Thyroid gland (tissue), 4 donors: ENCODE data around the gene NKX1-1.

ENCODE experiments used
- POLR2A ChIP-seq, 2 donors: fragments of 450-650 bp; IDR thresholded peaks; one replicate each; pipeline ENCODE4 v1.6.1; 2017; ENCODE audit warnings: antibody characterized with exemption in 2 of 2, mild to moderate bottlenecking in 2 of 2, moderate library complexity in 1 of 2
- TF ChIP-seq, protein P1 (sequence below), 6 experiments: fragments of 200-600 bp in 3 of 6; fragments of 450-650 bp in 3 of 6; sonication (generic) in 3 of 6; IDR thresholded peaks; one replicate each; pipeline ENCODE4 v1.5.1; 2016 to 2019; ENCODE audit warnings: antibody characterized with exemption in 6 of 6, mild to moderate bottlenecking in 2 of 6, inconsistent platforms in 1 of 6, moderate library complexity in 1 of 6

DNA sequence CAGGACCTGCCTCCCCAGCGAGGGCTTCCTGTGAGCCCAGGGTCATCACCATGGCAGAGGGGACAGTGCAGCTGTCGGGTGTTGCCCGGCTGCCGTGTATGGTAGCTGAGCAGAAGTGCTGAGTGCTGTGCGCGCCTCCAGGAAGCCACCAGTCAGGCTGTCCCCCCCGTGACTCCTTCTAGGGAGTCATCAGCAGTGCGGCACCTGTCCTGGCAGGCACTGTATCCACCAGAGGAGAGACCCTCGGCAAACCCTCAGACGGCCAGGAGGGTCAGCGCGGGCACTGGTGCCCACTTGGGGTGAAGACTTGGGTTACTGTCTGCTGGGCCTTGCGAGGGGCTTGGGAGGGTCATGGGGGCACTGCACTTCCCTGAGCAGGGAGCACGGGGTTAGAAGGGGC is 50.9 kb downstream of the NKX1-1 start:
- TF ChIP-seq, protein P1, sequence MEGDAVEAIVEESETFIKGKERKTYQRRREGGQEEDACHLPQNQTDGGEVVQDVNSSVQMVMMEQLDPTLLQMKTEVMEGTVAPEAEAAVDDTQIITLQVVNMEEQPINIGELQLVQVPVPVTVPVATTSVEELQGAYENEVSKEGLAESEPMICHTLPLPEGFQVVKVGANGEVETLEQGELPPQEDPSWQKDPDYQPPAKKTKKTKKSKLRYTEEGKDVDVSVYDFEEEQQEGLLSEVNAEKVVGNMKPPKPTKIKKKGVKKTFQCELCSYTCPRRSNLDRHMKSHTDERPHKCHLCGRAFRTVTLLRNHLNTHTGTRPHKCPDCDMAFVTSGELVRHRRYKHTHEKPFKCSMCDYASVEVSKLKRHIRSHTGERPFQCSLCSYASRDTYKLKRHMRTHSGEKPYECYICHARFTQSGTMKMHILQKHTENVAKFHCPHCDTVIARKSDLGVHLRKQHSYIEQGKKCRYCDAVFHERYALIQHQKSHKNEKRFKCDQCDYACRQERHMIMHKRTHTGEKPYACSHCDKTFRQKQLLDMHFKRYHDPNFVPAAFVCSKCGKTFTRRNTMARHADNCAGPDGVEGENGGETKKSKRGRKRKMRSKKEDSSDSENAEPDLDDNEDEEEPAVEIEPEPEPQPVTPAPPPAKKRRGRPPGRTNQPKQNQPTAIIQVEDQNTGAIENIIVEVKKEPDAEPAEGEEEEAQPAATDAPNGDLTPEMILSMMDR (IDR thresholded peaks at IDR 0.05): no peak
- TF ChIP-seq POLR2A (IDR thresholded peaks at IDR 0.05): no peak
